OCI-LY1 (cell line): ENCODE results near the gene PRKCB.

Experiments
- H2AFZ ChIP-seq: fragments of 200-600 bp; sonication (generic), shearing (Covaris generic); 2 replicates; pipeline ENCODE4 v1.6.0; 2014; ENCODE audit warnings: antibody characterized with exemption, mild to moderate bottlenecking, low read length
- H3F3A ChIP-seq: fragments of 200-600 bp; sonication (generic), shearing (Covaris generic); 2 replicates; pipeline ENCODE4 v1.6.0; 2014; ENCODE audit warnings: mild to moderate bottlenecking, antibody characterized with exemption, low read length, moderate library complexity; ENCODE audit not compliant: insufficient read depth
- H3K27ac ChIP-seq: fragments of 200-600 bp; sonication (generic); 2 replicates; pipeline ENCODE4 v1.5.1; 2014; ENCODE audit warnings: low read length, mixed run types, mild to moderate bottlenecking, low read depth; ENCODE audit not compliant: poor library complexity, severe bottlenecking
- H3K27me3 ChIP-seq: fragments of 200-600 bp; sonication (generic); 2 replicates; pipeline ENCODE4 v1.6.0; 2014; ENCODE audit warnings: antibody characterized with exemption, mild to moderate bottlenecking, low read length, moderate library complexity; ENCODE audit not compliant: insufficient read depth
- H3K36me3 ChIP-seq: fragments of 200-600 bp; sonication (generic); 2 replicates; pipeline ENCODE4 v1.6.1; 2014; ENCODE audit warnings: mild to moderate bottlenecking, antibody characterized with exemption, low read length, moderate library complexity, mixed read lengths; ENCODE audit not compliant: insufficient read depth
- H3K4me1 ChIP-seq: fragments of 200-600 bp; sonication (generic); 2 replicates; pipeline ENCODE4 v1.5.1; 2014; ENCODE audit warnings: mild to moderate bottlenecking, low read length, moderate library complexity; ENCODE audit not compliant: insufficient read depth, severe bottlenecking
- H3K4me2 ChIP-seq: fragments of 200-600 bp; sonication (generic), shearing (Covaris generic); 2 replicates; pipeline ENCODE4 v1.6.1; 2014; ENCODE audit warnings: low read length
- H3K4me3 ChIP-seq: fragments of 200-600 bp; sonication (generic); 2 replicates; pipeline ENCODE4 v1.5.1; 2014; ENCODE audit warnings: low read length, low read depth, mild to moderate bottlenecking, mixed read lengths; ENCODE audit not compliant: poor library complexity, severe bottlenecking
- H3K79me2 ChIP-seq: fragments of 200-600 bp; shearing (Covaris generic); 2 replicates; pipeline ENCODE4 v1.6.1; 2016; ENCODE audit warnings: mixed run types, low read length, mixed read lengths; ENCODE audit not compliant: insufficient read depth
- H3K9ac ChIP-seq: fragments of 200-600 bp; sonication (generic), shearing (Covaris generic); 2 replicates; pipeline ENCODE4 v1.6.1; 2014; ENCODE audit warnings: mild to moderate bottlenecking, low read length, mixed read lengths
- H3K9me2 ChIP-seq: fragments of 200-600 bp; sonication (generic), shearing (Covaris generic); 2 replicates; pipeline ENCODE4 v1.6.1; 2014; ENCODE audit warnings: low read depth, mild to moderate bottlenecking, low read length, mixed read lengths
- H3K9me3 ChIP-seq: fragments of 200-600 bp; shearing (Covaris generic); 2 replicates; pipeline ENCODE4 v1.6.1; 2014; ENCODE audit warnings: low read length, mixed read lengths
- H4K20me1 ChIP-seq: fragments of 200-600 bp; sonication (generic), shearing (Covaris generic); 2 replicates; pipeline ENCODE4 v1.6.0; 2016; ENCODE audit warnings: mild to moderate bottlenecking, low read length; ENCODE audit not compliant: insufficient read depth
- EZH2 ChIP-seq: fragments of 200-600 bp; sonication (generic), shearing (Covaris generic); IDR thresholded peaks from 2 replicates; pipeline ENCODE4 v1.8.0; 2017; ENCODE audit warnings: borderline replicate concordance, mixed run types, mild to moderate bottlenecking, antibody characterized with exemption, low read length, moderate library complexity, mixed read lengths
- TF ChIP-seq, protein P1 (sequence below): fragments of 200-600 bp; sonication (generic), shearing (Covaris generic); IDR thresholded peaks from 2 replicates; pipeline ENCODE4 v1.5.1; 2017; ENCODE audit warnings: mild to moderate bottlenecking, antibody characterized with exemption, low read length, moderate library complexity, mixed read lengths

PRKCB gene

DNA sequence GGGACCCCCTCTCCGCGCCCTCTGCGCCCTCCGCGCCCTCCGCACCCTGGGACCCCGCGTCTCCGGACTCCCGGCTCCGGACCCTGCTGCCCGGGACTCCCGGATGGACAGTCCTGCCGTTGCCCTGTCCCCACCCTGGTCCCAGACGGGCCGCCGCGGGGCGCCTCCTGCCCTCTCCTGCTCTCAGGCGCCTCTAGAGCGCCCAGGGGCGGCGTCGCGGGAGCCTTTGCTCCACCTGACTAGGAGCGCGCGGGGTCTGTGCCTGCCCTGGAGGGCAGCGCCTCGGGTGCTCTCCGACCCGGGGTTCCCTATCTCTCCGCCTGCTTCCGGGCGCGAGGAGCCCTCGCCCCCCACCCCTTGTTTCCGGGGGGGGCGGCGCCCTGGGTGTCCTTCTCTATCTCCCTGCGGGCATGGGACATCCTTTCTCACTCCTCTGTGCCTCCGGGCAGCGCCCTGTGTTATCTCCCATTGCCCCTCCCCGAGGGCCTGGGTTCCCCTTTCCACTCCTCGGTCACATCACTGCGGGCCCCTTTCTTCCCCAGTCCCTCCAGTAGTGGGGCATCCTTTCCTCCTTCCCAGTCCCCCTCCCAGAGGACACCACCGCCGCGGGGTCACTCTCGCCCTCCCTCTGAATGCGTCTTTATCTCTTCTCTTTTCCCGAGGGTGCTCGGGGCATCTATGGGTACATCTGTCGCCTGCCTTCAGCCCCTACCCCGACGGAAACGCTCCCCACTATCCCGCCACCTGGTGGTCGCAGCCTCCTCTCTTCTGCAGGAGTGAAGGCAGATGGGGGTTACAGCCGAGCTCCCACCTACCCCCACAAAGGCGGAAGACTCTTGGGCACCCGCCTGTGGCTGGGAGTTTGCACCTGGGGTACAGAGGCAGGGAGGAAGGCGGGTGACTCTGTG is 875 bp downstream of the PRKCB start:
- TF ChIP-seq, protein P1, sequence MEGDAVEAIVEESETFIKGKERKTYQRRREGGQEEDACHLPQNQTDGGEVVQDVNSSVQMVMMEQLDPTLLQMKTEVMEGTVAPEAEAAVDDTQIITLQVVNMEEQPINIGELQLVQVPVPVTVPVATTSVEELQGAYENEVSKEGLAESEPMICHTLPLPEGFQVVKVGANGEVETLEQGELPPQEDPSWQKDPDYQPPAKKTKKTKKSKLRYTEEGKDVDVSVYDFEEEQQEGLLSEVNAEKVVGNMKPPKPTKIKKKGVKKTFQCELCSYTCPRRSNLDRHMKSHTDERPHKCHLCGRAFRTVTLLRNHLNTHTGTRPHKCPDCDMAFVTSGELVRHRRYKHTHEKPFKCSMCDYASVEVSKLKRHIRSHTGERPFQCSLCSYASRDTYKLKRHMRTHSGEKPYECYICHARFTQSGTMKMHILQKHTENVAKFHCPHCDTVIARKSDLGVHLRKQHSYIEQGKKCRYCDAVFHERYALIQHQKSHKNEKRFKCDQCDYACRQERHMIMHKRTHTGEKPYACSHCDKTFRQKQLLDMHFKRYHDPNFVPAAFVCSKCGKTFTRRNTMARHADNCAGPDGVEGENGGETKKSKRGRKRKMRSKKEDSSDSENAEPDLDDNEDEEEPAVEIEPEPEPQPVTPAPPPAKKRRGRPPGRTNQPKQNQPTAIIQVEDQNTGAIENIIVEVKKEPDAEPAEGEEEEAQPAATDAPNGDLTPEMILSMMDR, result peak; percentile 38; the same call in 1 of the 2 replicates
- no peak for TF ChIP-seq EZH2
- Histone ChIP-seq H3K4me3 (peak overlapping the region; percentile 64), H2AFZ (no peak overlapping the region)

DNA sequence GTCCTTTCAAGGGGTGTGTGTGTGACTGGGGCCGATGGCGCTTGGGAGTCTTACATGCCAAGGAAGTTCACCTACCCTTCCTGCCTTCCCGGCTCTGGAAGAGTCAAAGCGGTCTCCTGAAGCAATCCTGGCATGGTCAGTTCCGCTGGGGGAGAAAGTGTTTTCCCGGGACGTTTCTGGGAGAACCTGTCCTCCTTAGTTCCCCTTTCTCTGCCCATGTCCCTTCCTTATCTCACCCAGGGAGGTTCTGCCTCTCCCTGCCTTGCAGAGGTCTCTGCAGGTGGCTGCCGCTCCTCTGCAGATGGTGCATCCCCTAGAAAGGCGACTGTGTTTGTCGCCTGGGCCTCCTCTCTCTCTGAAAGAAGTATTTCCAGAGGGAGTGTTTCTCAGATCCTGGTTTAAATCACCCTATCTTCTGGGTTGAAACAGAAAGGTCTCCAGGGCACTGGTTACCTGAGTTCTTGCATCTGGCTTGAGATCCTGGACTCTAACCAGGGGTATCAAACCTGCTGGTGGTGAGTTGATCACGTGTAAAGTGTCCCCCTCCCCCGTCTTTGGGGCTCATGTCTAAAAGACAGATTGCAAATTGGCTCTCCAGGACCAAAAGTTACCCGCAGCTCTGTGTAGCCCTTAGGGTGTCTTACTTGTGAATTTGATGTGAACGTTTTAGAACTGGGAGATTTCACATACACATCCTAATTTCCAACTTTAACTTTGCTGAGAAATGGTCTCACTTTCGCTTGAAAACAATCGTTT is 1.9 kb downstream of the PRKCB start:
- TF ChIP-seq EZH2, result no peak
- TF ChIP-seq, protein P1, result no peak
- Histone ChIP-seq H3K27me3 (no peaks in the 10 kb centered on the region), H3K9me3 (no peaks in the 10 kb centered on the region), H3K4me3 (peak overlapping the region; percentile 64), H3K4me1 (peaks cover 26% of the 10 kb centered on the region), H4K20me1 (no peaks in the 10 kb centered on the region), H3K9me2 (no peaks in the 10 kb centered on the region), H3K79me2 (no peaks in the 10 kb centered on the region), H3K4me2 (peak overlapping the region; percentile 68), H3K9ac (no peak overlapping the region), H2AFZ (no peak overlapping the region), H3F3A (no peaks in the 10 kb centered on the region), H3K36me3 (no peaks in the 10 kb centered on the region), H3K27ac (no peak overlapping the region)

More for the DNA sequence above, 875 bp downstream of the PRKCB start:
- peaks cover 24% of the 10 kb centered on the region for H3K4me1 ChIP-seq
- peak overlapping the region; percentile 68 for H3K4me2 ChIP-seq
- no peaks in the 10 kb centered on the region for H3F3A ChIP-seq
- H3K9me3 ChIP-seq, result no peaks in the 10 kb centered on the region
- no peaks in the 10 kb centered on the region for H3K79me2 ChIP-seq
- H3K27me3 ChIP-seq, result no peaks in the 10 kb centered on the region
- H3K9me2 ChIP-seq, result no peaks in the 10 kb centered on the region
- peak overlapping the region; percentile 24 for H3K9ac ChIP-seq
- H3K27ac ChIP-seq, result no peak overlapping the region
- no peaks in the 10 kb centered on the region for H4K20me1 ChIP-seq
- no peaks in the 10 kb centered on the region for H3K36me3 ChIP-seq

DNA sequence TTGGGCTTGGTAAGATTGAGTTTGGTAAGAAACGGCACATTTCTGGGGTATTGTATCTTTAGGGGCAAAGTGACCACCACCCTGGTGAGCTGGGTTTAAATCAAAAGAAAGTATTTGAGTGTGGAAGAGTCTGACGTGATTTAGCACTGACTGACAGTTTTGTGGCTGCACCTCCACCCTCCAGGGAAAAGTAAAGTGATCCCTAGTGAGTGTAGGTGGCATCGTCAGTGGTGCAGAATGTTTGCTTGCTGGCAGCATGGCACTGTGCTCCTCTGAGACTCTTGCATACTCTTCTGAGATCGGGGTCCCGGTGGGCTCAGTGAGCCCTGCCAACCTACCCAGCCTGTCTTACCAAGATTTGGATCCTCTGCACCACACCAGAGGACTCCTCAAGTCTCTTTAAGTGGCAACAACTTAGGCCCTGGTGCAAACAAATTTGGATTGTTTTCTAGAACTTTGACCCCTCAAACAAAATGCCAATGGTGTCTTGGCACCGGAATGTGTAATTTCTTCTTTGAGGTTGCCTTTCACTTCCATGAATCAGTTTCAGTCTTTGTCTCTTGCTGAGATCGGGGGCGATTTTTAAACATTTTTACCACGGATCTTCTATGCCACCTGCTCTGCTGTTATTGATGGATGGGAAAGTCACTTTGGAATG is 2.8 kb downstream of the PRKCB start:
- Histone ChIP-seq H3K9me2 (no peaks in the 10 kb centered on the region), H4K20me1 (no peaks in the 10 kb centered on the region), H3K4me2 (no peak overlapping the region), H3K4me1 (peaks cover 35% of the 10 kb centered on the region), H3K4me3 (no peak overlapping the region), H3K79me2 (no peaks in the 10 kb centered on the region), H3F3A (no peaks in the 10 kb centered on the region), H3K27me3 (no peaks in the 10 kb centered on the region), H3K36me3 (no peaks in the 10 kb centered on the region), H3K9me3 (no peaks in the 10 kb centered on the region), H3K9ac (no peak overlapping the region), H2AFZ (no peak overlapping the region), H3K27ac (no peak overlapping the region)
- TF ChIP-seq, protein P1, result no peak
- no peak for TF ChIP-seq EZH2
